Neural progenitor cell (in vitro differentiated cells): ENCODE results near the gene SMCO2. TPM values are rescaled to one million over a fixed set of nuclear protein-coding genes. Genes with fewer than 3 reads are reported as not detected.
A peak's percentile ranks its signal among the peaks of the same experiment; 100 is the strongest.

Experiments
- DNase-seq: peaks from one replicate; pipeline ENCODE4 v3.0.0-alpha.2; 2016; ENCODE audit warnings: low spot score
- H2AFZ ChIP-seq: fragments of 200-600 bp; sonication (generic); replicated peaks from 2 replicates; pipeline ENCODE4 v1.6.1; 2016; ENCODE audit warnings: antibody characterized with exemption
- H3F3A ChIP-seq: fragments of 200-600 bp; sonication (generic); 2 replicates; pipeline ENCODE4 v1.6.1; 2016; ENCODE audit warnings: antibody characterized with exemption, low read depth
- H3K27ac ChIP-seq: fragments of 200-600 bp; sonication (generic); 2 replicates; pipeline ENCODE4 v1.5.1; 2016; ENCODE audit warnings: mild to moderate bottlenecking
- H3K27me3 ChIP-seq: fragments of 200-600 bp; sonication (generic); 2 replicates; pipeline ENCODE4 v1.6.1; 2016; ENCODE audit warnings: mild to moderate bottlenecking, moderate library complexity
- H3K36me3 ChIP-seq: fragments of 200-600 bp; sonication (generic); 2 replicates; pipeline ENCODE4 v1.5.1; 2016
- H3K4me1 ChIP-seq: fragments of 200-600 bp; sonication (generic); 2 replicates; pipeline ENCODE4 v1.6.1; 2016; ENCODE audit warnings: mixed run types
- H3K4me2 ChIP-seq: fragments of 200-600 bp; sonication (generic); 2 replicates; pipeline ENCODE4 v1.6.1; 2016
- H3K4me3 ChIP-seq: fragments of 200-600 bp; sonication (generic); 2 replicates; pipeline ENCODE4 v1.5.1; 2016
- H3K79me2 ChIP-seq: fragments of 200-600 bp; sonication (generic); 2 replicates; pipeline ENCODE4 v1.6.1; 2016; ENCODE audit warnings: low read depth
- H3K9ac ChIP-seq: fragments of 200-600 bp; sonication (generic); 2 replicates; pipeline ENCODE4 v1.6.1; 2016
- H3K9me3 ChIP-seq: fragments of 200-600 bp; sonication (generic); 2 replicates; pipeline ENCODE4 v1.5.1; 2016; ENCODE audit warnings: low read depth
- H4K20me1 ChIP-seq: fragments of 200-600 bp; sonication (generic); 2 replicates; pipeline ENCODE4 v1.6.1; 2016; ENCODE audit warnings: low read depth
- H3K27ac Mint-ChIP-seq: 3 replicates; pipeline ENCODE4 v1.8.0; 2021; ENCODE audit warnings: mixed read lengths
- H3K27me3 Mint-ChIP-seq: 2 replicates; pipeline ENCODE4 v1.8.0; 2022; ENCODE audit warnings: low read depth, mild to moderate bottlenecking, inconsistent platforms, moderate library complexity, mixed read lengths; ENCODE audit not compliant: insufficient read depth
- H3K36me3 Mint-ChIP-seq: 3 replicates; pipeline ENCODE4 v1.8.0; 2021; ENCODE audit warnings: mixed read lengths
- H3K4me1 Mint-ChIP-seq: 3 replicates; pipeline ENCODE4 v1.8.0; 2021; ENCODE audit warnings: mixed read lengths
- H3K4me3 Mint-ChIP-seq: 3 replicates; pipeline ENCODE4 v1.8.0; 2021; ENCODE audit warnings: mild to moderate bottlenecking, moderate library complexity, mixed read lengths
- H3K9me3 Mint-ChIP-seq: 3 replicates; pipeline ENCODE4 v1.8.0; 2020; ENCODE audit warnings: mixed read lengths
- CTCF ChIP-seq: fragments of 200-600 bp; sonication (generic); IDR thresholded peaks from 2 replicates; pipeline ENCODE4 v1.5.1; 2017; ENCODE audit warnings: antibody characterized with exemption, mild to moderate bottlenecking
- EZH2 ChIP-seq: fragments of 200-600 bp; sonication (generic); IDR thresholded peaks from 2 replicates; pipeline ENCODE4 v1.6.1; 2017; ENCODE audit warnings: antibody characterized with exemption, mild to moderate bottlenecking, moderate library complexity
- EZH2phosphoT487 ChIP-seq: fragments of 200-600 bp; sonication (generic); IDR thresholded peaks from 2 replicates; pipeline ENCODE4 v1.6.1; 2017; ENCODE audit warnings: antibody characterized with exemption
- total RNA-seq: library from RNA; depleted of rRNA; stranded (reverse); fragments of >200 nt; gene quantifications from 2 replicates; pipeline ENCODE4 v1.2.3, GENCODE V29; 2015; ENCODE audit warnings: low replicate concordance

Gene SMCO2
- total RNA-seq, 1 donor from 2014 or later, result not detected

GRCh38 chr12:27521066-27521465 lies 74.5 kb downstream of the SMCO2 start:
- Histone ChIP-seq H3K4me2 (no peak overlapping the region), H3K27me3 (no peaks in the 10 kb centered on the region), H3K9ac (no peak overlapping the region), H4K20me1 (peaks cover 4% of the 10 kb centered on the region), H3F3A (peaks cover 23% of the 10 kb centered on the region), H2AFZ (peak overlapping the region; percentile 15), H3K79me2 (peaks cover 15% of the 10 kb centered on the region), H3K9me3 (no peaks in the 10 kb centered on the region), H3K4me1 (peaks cover 28% of the 10 kb centered on the region), H3K36me3 (no peaks in the 10 kb centered on the region), H3K27ac (no peak overlapping the region), H3K4me3 (no peak overlapping the region)
- H3K4me1 Mint-ChIP-seq, result peaks cover 16% of the 10 kb centered on the region
- H3K27me3 Mint-ChIP-seq, result peaks cover 6% of the 10 kb centered on the region
- H3K27ac Mint-ChIP-seq, result peak overlapping the region; percentile 16
- TF ChIP-seq EZH2phosphoT487 (no peak), CTCF (no peak), EZH2 (no peak)
- no peak for DNase-seq
- no peaks in the 10 kb centered on the region for H3K36me3 Mint-ChIP-seq
- no peak overlapping the region for H3K4me3 Mint-ChIP-seq
- H3K9me3 Mint-ChIP-seq, result no peaks in the 10 kb centered on the region

GRCh38 chr12:27521981-27522380 lies 75.4 kb downstream of the SMCO2 start:
- Histone ChIP-seq H4K20me1 (peaks cover 5% of the 10 kb centered on the region), H3K4me1 (peaks cover 28% of the 10 kb centered on the region), H3K36me3 (no peaks in the 10 kb centered on the region), H3K9ac (no peak overlapping the region), H3K27me3 (no peaks in the 10 kb centered on the region), H3K4me3 (no peak overlapping the region), H3F3A (peaks cover 23% of the 10 kb centered on the region), H3K79me2 (peaks cover 23% of the 10 kb centered on the region), H3K9me3 (no peaks in the 10 kb centered on the region), H3K4me2 (no peak overlapping the region), H3K27ac (no peak overlapping the region), H2AFZ (no peak overlapping the region)
- TF ChIP-seq EZH2 (no peak), EZH2phosphoT487 (no peak), CTCF (no peak)
- Mint-ChIP-seq H3K36me3 (no peaks in the 10 kb centered on the region), H3K4me3 (peak overlapping the region; percentile 16), H3K4me1 (peaks cover 16% of the 10 kb centered on the region), H3K27ac (no peak overlapping the region), H3K27me3 (peaks cover 6% of the 10 kb centered on the region), H3K9me3 (no peaks in the 10 kb centered on the region)
- DNase-seq, result no peak

GRCh38 chr12:27523305-27523641 lies 76.7 kb downstream of the SMCO2 start:
- H2AFZ ChIP-seq, result peak overlapping the region; percentile 75
- Mint-ChIP-seq H3K4me1 (peaks cover 16% of the 10 kb centered on the region), H3K27ac (peak overlapping the region; percentile 88), H3K9me3 (no peaks in the 10 kb centered on the region), H3K36me3 (no peaks in the 10 kb centered on the region), H3K4me3 (peak overlapping the region; percentile 87), H3K27me3 (peaks cover 6% of the 10 kb centered on the region)
- H3K79me2 ChIP-seq, result peaks cover 35% of the 10 kb centered on the region
- H3K4me3 ChIP-seq, result peak overlapping the region; percentile 85
- H3K4me2 ChIP-seq, result peak overlapping the region; percentile 75
- DNase-seq, result peak; percentile 26
- peaks cover 23% of the 10 kb centered on the region for H3F3A ChIP-seq
- H3K27me3 ChIP-seq, result no peaks in the 10 kb centered on the region
- no peaks in the 10 kb centered on the region for H3K9me3 ChIP-seq
- peaks cover 5% of the 10 kb centered on the region for H4K20me1 ChIP-seq
- H3K27ac ChIP-seq, result peak overlapping the region; percentile 92
- H3K4me1 ChIP-seq, result peaks cover 28% of the 10 kb centered on the region
- TF ChIP-seq EZH2phosphoT487 (no peak), CTCF (no peak), EZH2 (no peak)
- H3K9ac ChIP-seq, result no peak overlapping the region
- no peaks in the 10 kb centered on the region for H3K36me3 ChIP-seq
